ENCODE data around the gene RNF7. TPM values are rescaled to one million over a fixed set of nuclear protein-coding genes. Genes with fewer than 3 reads are reported as not detected.
"Not testable (repeated sequence)": the region's sequence is repeated elsewhere in the genome, so short reads cannot be mapped to it uniquely, and the experiment has no call there.

The RNF7 gene
- polyA plus RNA-seq, 1 donor (not counting 4 experiments of a cell fraction or from before 2014, with no cell fraction given) = 96.5 TPM

GRCh38 chr3:141754032-141754431, 15.9 kb downstream of the RNF7 start:
- FAIRE-seq (no peak), DNase-seq (ENCODE audit: low read depth, low spot score) (no peak)
- no peak overlapping the region for H3K4me3 ChIP-seq (ENCODE audit: control insufficient read depth in 2 of 3, extremely low read depth in 1 of 3, insufficient read depth in 2 of 3, low read depth in 1 of 3, low read length in 3 of 3)
- H3K4me2 ChIP-seq (ENCODE audit: control insufficient read depth, extremely low read depth, insufficient read depth, low read depth, low read length) = no peak overlapping the region
- H3K27ac ChIP-seq (ENCODE audit: control insufficient read depth, insufficient read depth, low read length) = no peak overlapping the region
- dilution Hi-C loops (cut with MboI; ENCODE audit: extremely low pct_ligation_motif_present, low sequenced_read_pairs) = no loop called here
- H3K9ac ChIP-seq (ENCODE audit: control insufficient read depth, extremely low read depth, insufficient read depth, low read length) = no peak overlapping the region
- H3K9me1 ChIP-seq (ENCODE audit: control insufficient read depth, extremely low read depth, insufficient read depth, low read length) = no peaks in the 10 kb centered on the region
- no peaks in the 10 kb centered on the region for H4K20me1 ChIP-seq (ENCODE audit: control insufficient read depth, extremely low read depth, insufficient read depth, low read length)
- no peak overlapping the region for H2AFZ ChIP-seq (ENCODE audit: control insufficient read depth, low read length)
- no peaks in the 10 kb centered on the region for H3K27me3 ChIP-seq (ENCODE audit: control insufficient read depth, extremely low read depth, insufficient read depth, low read length)
- no peaks in the 10 kb centered on the region for H3K9me3 ChIP-seq (ENCODE audit: control insufficient read depth, low read depth, low read length)
- H3K4me1 ChIP-seq (ENCODE audit: control insufficient read depth, extremely low read depth, insufficient read depth, low read length) = no peaks in the 10 kb centered on the region
- no peaks in the 10 kb centered on the region for H3K79me2 ChIP-seq (ENCODE audit: control insufficient read depth, insufficient read depth, low read length)
- peaks cover 0 to 2% of the 10 kb centered on the region in 2 experiments for H3K36me3 ChIP-seq (ENCODE audit: control insufficient read depth in 2 of 2, extremely low read depth in 1 of 2, insufficient read depth in 2 of 2, low read length in 2 of 2)
- TF ChIP-seq, protein P1, sequence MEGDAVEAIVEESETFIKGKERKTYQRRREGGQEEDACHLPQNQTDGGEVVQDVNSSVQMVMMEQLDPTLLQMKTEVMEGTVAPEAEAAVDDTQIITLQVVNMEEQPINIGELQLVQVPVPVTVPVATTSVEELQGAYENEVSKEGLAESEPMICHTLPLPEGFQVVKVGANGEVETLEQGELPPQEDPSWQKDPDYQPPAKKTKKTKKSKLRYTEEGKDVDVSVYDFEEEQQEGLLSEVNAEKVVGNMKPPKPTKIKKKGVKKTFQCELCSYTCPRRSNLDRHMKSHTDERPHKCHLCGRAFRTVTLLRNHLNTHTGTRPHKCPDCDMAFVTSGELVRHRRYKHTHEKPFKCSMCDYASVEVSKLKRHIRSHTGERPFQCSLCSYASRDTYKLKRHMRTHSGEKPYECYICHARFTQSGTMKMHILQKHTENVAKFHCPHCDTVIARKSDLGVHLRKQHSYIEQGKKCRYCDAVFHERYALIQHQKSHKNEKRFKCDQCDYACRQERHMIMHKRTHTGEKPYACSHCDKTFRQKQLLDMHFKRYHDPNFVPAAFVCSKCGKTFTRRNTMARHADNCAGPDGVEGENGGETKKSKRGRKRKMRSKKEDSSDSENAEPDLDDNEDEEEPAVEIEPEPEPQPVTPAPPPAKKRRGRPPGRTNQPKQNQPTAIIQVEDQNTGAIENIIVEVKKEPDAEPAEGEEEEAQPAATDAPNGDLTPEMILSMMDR (optimal IDR thresholded peaks at IDR 0.05 in 1 of 3, IDR thresholded peaks at IDR 0.05 in 1 of 3, conservative IDR thresholded peaks at IDR 0.05 in 1 of 3; ENCODE audit: extremely low read depth in 1 of 3, insufficient read depth in 2 of 3, low read length in 3 of 3) = no peak
- no peak for TF ChIP-seq EZH2 (IDR thresholded peaks at IDR 0.05; ENCODE audit: low read length)

DNA sequence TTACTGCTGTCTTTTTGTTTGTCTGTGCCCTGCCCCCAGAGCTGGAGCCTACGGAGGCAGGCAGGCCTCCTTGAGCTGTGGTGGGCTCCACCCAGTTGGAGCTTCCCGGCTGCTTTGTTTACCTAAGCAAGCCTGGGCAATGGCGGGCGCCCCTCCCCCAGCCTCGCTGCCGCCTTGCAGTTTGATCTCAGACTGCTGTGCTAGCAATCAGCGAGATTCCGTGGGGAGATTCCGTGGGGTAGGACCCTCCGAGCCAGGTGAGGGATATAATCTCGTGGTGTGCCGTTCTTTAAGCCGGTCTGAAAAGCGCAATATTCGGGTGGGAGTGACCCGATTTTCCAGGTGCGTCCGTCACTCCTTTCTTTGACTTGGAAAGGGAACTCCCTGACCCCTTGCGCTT, 24.5 kb downstream of the RNF7 start:
- H2AFZ ChIP-seq (ENCODE audit: control insufficient read depth, low read length); H3K9me3 ChIP-seq (ENCODE audit: control insufficient read depth, low read depth, low read length); H3K4me2 ChIP-seq (ENCODE audit: control insufficient read depth, extremely low read depth, insufficient read depth, low read depth, low read length); H3K27ac ChIP-seq (ENCODE audit: control insufficient read depth, insufficient read depth, low read length); H3K9ac ChIP-seq (ENCODE audit: control insufficient read depth, extremely low read depth, insufficient read depth, low read length); H3K79me2 ChIP-seq (ENCODE audit: control insufficient read depth, insufficient read depth, low read length); H4K20me1 ChIP-seq (ENCODE audit: control insufficient read depth, extremely low read depth, insufficient read depth, low read length); H3K27me3 ChIP-seq (ENCODE audit: control insufficient read depth, extremely low read depth, insufficient read depth, low read length); FAIRE-seq; dilution Hi-C loops (cut with MboI; ENCODE audit: extremely low pct_ligation_motif_present, low sequenced_read_pairs); H3K4me1 ChIP-seq (ENCODE audit: control insufficient read depth, extremely low read depth, insufficient read depth, low read length); H3K4me3 ChIP-seq (ENCODE audit: control insufficient read depth in 2 of 3, extremely low read depth in 1 of 3, insufficient read depth in 2 of 3, low read depth in 1 of 3, low read length in 3 of 3); DNase-seq (ENCODE audit: low read depth, low spot score); H3K9me1 ChIP-seq (ENCODE audit: control insufficient read depth, extremely low read depth, insufficient read depth, low read length); H3K36me3 ChIP-seq (ENCODE audit: control insufficient read depth in 2 of 2, extremely low read depth in 1 of 2, insufficient read depth in 2 of 2, low read length in 2 of 2): not testable (repeated sequence)

DNA sequence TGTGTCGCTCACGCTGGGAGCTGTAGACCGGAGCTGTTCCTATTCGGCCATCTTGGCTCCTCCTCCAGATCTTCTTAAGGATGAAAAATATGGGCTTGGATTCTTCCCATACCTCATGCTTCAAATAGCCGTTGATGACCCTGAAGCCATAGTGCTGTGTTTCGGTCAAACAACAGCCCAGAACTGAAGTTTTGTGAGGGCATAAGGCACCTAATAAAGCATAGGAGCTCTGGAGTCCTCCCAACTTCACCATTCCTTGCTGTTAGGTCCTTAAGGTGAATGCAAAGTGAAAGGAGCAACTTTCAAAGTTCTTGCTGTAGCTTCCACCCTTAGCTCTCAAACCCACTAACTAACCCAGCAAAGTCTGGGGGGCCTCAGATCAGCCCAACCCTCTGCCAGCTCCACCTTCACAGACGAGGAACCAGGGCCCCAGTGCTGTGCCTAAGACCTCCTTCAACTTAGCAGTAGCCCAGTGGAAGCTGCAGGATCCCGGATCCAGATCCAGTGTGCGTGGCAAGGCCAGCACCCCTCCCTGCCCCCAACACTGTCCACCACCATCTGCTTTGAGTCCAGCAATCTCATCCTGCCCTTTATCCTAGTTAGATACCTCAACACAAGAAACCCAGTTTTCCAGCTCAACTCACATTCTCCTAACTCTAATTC, 25.1 kb downstream of the RNF7 start, which contains the start of gene GRK7:
GRK7 (plus strand) TSS at position 321 of the 663 bp plus-strand sequence. CDS start 14,877 bp downstream, outside the sequence.
- no peaks in the 10 kb centered on the region for H3K36me3 ChIP-seq (ENCODE audit: control insufficient read depth in 2 of 2, extremely low read depth in 1 of 2, insufficient read depth in 2 of 2, low read length in 2 of 2)
- no peaks in the 10 kb centered on the region for H4K20me1 ChIP-seq (ENCODE audit: control insufficient read depth, extremely low read depth, insufficient read depth, low read length)
- DNase-seq (ENCODE audit: low read depth, low spot score) (no peak), FAIRE-seq (no peak)
- no peaks in the 10 kb centered on the region for H3K9me1 ChIP-seq (ENCODE audit: control insufficient read depth, extremely low read depth, insufficient read depth, low read length)
- no peaks in the 10 kb centered on the region for H3K27me3 ChIP-seq (ENCODE audit: control insufficient read depth, extremely low read depth, insufficient read depth, low read length)
- H2AFZ ChIP-seq (ENCODE audit: control insufficient read depth, low read length) = no peak within 1 kb of the TSS
- no peak within 1 kb of the TSS for H3K4me2 ChIP-seq (ENCODE audit: control insufficient read depth, extremely low read depth, insufficient read depth, low read depth, low read length)
- no peak within 1 kb of the TSS for H3K4me3 ChIP-seq (ENCODE audit: control insufficient read depth in 2 of 3, extremely low read depth in 1 of 3, insufficient read depth in 2 of 3, low read depth in 1 of 3, low read length in 3 of 3)
- no peak for TF ChIP-seq EZH2 (IDR thresholded peaks at IDR 0.05; ENCODE audit: low read length)
- TF ChIP-seq, protein P1 (optimal IDR thresholded peaks at IDR 0.05 in 1 of 3, IDR thresholded peaks at IDR 0.05 in 1 of 3, conservative IDR thresholded peaks at IDR 0.05 in 1 of 3; ENCODE audit: extremely low read depth in 1 of 3, insufficient read depth in 2 of 3, low read length in 3 of 3) = no peak
- dilution Hi-C loops (cut with MboI; ENCODE audit: extremely low pct_ligation_motif_present, low sequenced_read_pairs) = no loop called here
- H3K9ac ChIP-seq (ENCODE audit: control insufficient read depth, extremely low read depth, insufficient read depth, low read length) = no peak within 1 kb of the TSS
- H3K79me2 ChIP-seq (ENCODE audit: control insufficient read depth, insufficient read depth, low read length) = no peaks in the 10 kb centered on the region
- H3K27ac ChIP-seq (ENCODE audit: control insufficient read depth, insufficient read depth, low read length) = no peak within 1 kb of the TSS
- no peaks in the 10 kb centered on the region for H3K4me1 ChIP-seq (ENCODE audit: control insufficient read depth, extremely low read depth, insufficient read depth, low read length)
- H3K9me3 ChIP-seq (ENCODE audit: control insufficient read depth, low read depth, low read length) = no peaks in the 10 kb centered on the region

Data from keratinocyte (primary cell).